Naive thymus-derived CD4-positive, alpha-beta T cell (primary cell): ENCODE measurements around the gene DOCK2. TPM values are rescaled to one million over a fixed set of nuclear protein-coding genes. Genes with fewer than 3 reads are reported as not detected.
A peak's percentile ranks its signal among the peaks of the same experiment; 100 is the strongest.

ENCODE experiments used
- ATAC-seq: fragments of 150-1000 bp; cut with Tn5 transposase; 2 replicates; pipeline ENCODE4 v1.10.0; 2021; ENCODE audit warnings: mild to moderate bottlenecking, moderate library complexity
- CTCF ChIA-PET: fragments of 350-600 bp; sonication (Branson Sonifier 250); formaldehyde crosslinking; loops from one replicate; lab custom pipeline; 2021; ENCODE audit warnings: antibody characterized with exemption; lab: Charles Lee
- POLR2A ChIA-PET: fragments of 350-600 bp; sonication (Branson Sonifier 250); formaldehyde crosslinking; loops from one replicate; lab custom pipeline; 2021; ENCODE audit warnings: antibody characterized with exemption, inconsistent platforms; lab: Charles Lee
- DNase-seq, 9 donors: peaks; one replicate each; pipeline versions ENCODE4 v3.0.0 to v3.0.0-alpha.2; 2020 to 2022; ENCODE audit warnings: mixed read lengths in 1 of 9
- H3K27ac ChIP-seq: one replicate; pipeline ENCODE4 v1.7.0; 2013; ENCODE audit warnings: mild to moderate bottlenecking, low read depth, low read length, moderate library complexity
- H3K27me3 ChIP-seq, 2 donors: one replicate each; pipeline ENCODE4 v1.7.0; 2013; ENCODE audit warnings: low read length in 2 of 2, mild to moderate bottlenecking in 2 of 2, moderate library complexity in 2 of 2; ENCODE audit not compliant: control insufficient read depth in 2 of 2, insufficient read depth in 2 of 2
- H3K36me3 ChIP-seq, 3 experiments: 1 replicate in 2 of 3; 2 replicates in 1 of 3; pipeline ENCODE4 v1.7.0; 2013; ENCODE audit warnings: low read length in 3 of 3, mild to moderate bottlenecking in 3 of 3, moderate library complexity in 1 of 3; ENCODE audit not compliant: insufficient read depth in 3 of 3, control insufficient read depth in 2 of 3
- H3K4me1 ChIP-seq, 2 donors: one replicate each; pipeline ENCODE4 v1.7.0; 2013; ENCODE audit warnings: low read length in 2 of 2, mild to moderate bottlenecking in 2 of 2, moderate library complexity in 1 of 2; ENCODE audit not compliant: control insufficient read depth in 2 of 2, insufficient read depth in 2 of 2
- H3K4me3 ChIP-seq: 2 replicates; pipeline ENCODE4 v1.7.0; 2013; ENCODE audit warnings: mild to moderate bottlenecking, low read length
- H3K9me3 ChIP-seq, 3 experiments: 1 replicate in 2 of 3; 2 replicates in 1 of 3; pipeline ENCODE4 v1.7.0; 2013; ENCODE audit warnings: low read length in 3 of 3; ENCODE audit not compliant: control insufficient read depth in 2 of 3
- H3K27ac Mint-ChIP-seq, 9 donors: one replicate each; pipeline ENCODE4 v1.8.0; 2020 to 2022; ENCODE audit warnings: mixed read lengths in 9 of 9, mild to moderate bottlenecking in 8 of 9, moderate library complexity in 5 of 9, inconsistent platforms in 2 of 9
- H3K27me3 Mint-ChIP-seq, 5 donors: one replicate each; pipeline ENCODE4 v1.8.0; 2021 to 2022; ENCODE audit warnings: mixed read lengths in 5 of 5, mild to moderate bottlenecking in 1 of 5
- H3K36me3 Mint-ChIP-seq, 5 donors: one replicate each; pipeline ENCODE4 v1.8.0; 2020 to 2022; ENCODE audit warnings: mixed read lengths in 5 of 5, mild to moderate bottlenecking in 3 of 5, inconsistent platforms in 1 of 5
- H3K4me1 Mint-ChIP-seq, 7 donors: one replicate each; pipeline ENCODE4 v1.8.0; 2020 to 2022; ENCODE audit warnings: mixed read lengths in 7 of 7, mild to moderate bottlenecking in 3 of 7, inconsistent platforms in 1 of 7
- H3K4me3 Mint-ChIP-seq, 10 donors: one replicate each; pipeline ENCODE4 v1.8.0; 2020 to 2022; ENCODE audit warnings: mild to moderate bottlenecking in 10 of 10, mixed read lengths in 10 of 10, moderate library complexity in 6 of 10, inconsistent platforms in 2 of 10
- H3K9me3 Mint-ChIP-seq, 11 donors: one replicate each; pipeline ENCODE4 v1.8.0; 2020 to 2022; ENCODE audit warnings: mixed read lengths in 11 of 11, mild to moderate bottlenecking in 4 of 11, inconsistent platforms in 1 of 11, moderate library complexity in 1 of 11
- intact Hi-C, 2 donors: fragments of 100-400 bp; cut with micrococcal nuclease; formaldehyde crosslinking; loops; one replicate each; pipeline ENCODE4 v1.15.1; 2023
- polyA plus RNA-seq, 2 donors: library from polyadenylated mRNA; unstranded; fragments of 300-500 nt; fragmentation: Illumina TruSeq; gene quantifications; one replicate each; pipeline ENCODE4 v1.2.3, GENCODE V29; 2021
- total RNA-seq, 6 experiments: library from RNA in 5 of 6; stranded (reverse) in 5 of 6; gene quantifications; 1 replicate in 5 of 6; 2 replicates in 1 of 6; pipeline ENCODE4 v1.2.3 and lab custom pipeline; 2021 to 2026

DOCK2 gene
- total and polyA plus RNA-seq, 7 experiments from 2014 or later, result 63.7 to 345 (median 202) TPM

- peaks cover 0 to 10% (median 0%) of the 10 kb centered on the region in 5 donors for H3K27me3 Mint-ChIP-seq
- no peak overlapping the region for H3K4me3 Mint-ChIP-seq
- DNase-seq (no peak), ATAC-seq (no peak)
- ChIA-PET CTCF (no interaction called here), POLR2A (no interaction called here)
- peaks cover 7 to 23% (median 16%) of the 10 kb centered on the region in 5 donors for H3K36me3 Mint-ChIP-seq
- Histone ChIP-seq H3K27ac (no peak overlapping the region), H3K36me3 (peaks cover 0 to 4% (median 4%) of the 10 kb centered on the region in 3 experiments), H3K9me3 (peaks cover 0 to 4% (median 0%) of the 10 kb centered on the region in 3 experiments), H3K4me3 (no peak overlapping the region), H3K4me1 (peaks cover 10 to 17% of the 10 kb centered on the region in 2 donors), H3K27me3 (no peaks in the 10 kb centered on the region)
- peaks cover 0 to 17% (median 2%) of the 10 kb centered on the region in 11 donors for H3K9me3 Mint-ChIP-seq
- intact Hi-C loops, result loop anchor here in 1 of 2 donors (5.0 kb wide), 1 partner anchor 1147 kb away; the partner anchor contains the start of gene RARS1
- H3K27ac Mint-ChIP-seq, result no peak overlapping the region
- peaks cover 16 to 31% (median 27%) of the 10 kb centered on the region in 7 donors for H3K4me1 Mint-ChIP-seq
Measured at GRCh38 chr5:169634606-169635005, 2.5 kb upstream of the DOCK2 start.

DNA sequence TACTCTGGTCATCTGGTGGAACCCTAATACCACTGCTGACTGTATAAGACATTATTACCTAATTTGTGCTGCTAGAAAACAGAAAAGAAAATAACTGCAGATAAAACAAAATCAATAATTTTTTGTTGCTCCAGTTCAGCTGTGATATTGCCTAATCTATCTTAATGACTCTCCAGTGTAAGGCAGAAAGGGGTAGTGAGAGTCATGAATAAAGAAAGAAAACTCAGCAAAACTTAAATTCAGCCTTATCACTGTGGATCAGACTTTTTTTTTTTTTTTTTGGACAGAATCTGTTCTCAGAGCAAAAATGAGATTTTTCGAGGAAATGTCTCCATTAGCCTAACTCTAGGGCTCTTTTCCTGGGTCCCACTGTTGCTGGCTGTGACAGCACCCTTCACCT lies 1.1 kb upstream of the DOCK2 start:
- H3K36me3 ChIP-seq, result peaks cover 0 to 7% (median 4%) of the 10 kb centered on the region in 3 experiments
- no peak overlapping the region for H3K4me3 ChIP-seq
- peaks cover 0 to 5% (median 0%) of the 10 kb centered on the region in 3 experiments for H3K9me3 ChIP-seq
- intact Hi-C loops, result loop anchor here in 1 of 2 donors (2.0 to 5.0 kb wide), 2 partner anchors 1149 to 1751 kb away; partner anchors contain the start of genes NPM1 and RARS1
- CTCF ChIA-PET, result interaction anchor here (0.6 kb wide), 1 partner anchor 626 kb away, joined by 3 read pairs; no protein-coding TSS in a partner anchor
- Mint-ChIP-seq H3K36me3 (peaks cover 7 to 33% (median 27%) of the 10 kb centered on the region in 5 donors), H3K27me3 (peaks cover 0 to 10% (median 0%) of the 10 kb centered on the region in 5 donors), H3K4me3 (peak overlapping the region; percentile 91 to 95 (median 94)), H3K9me3 (peaks cover 0 to 17% (median 2%) of the 10 kb centered on the region in 11 donors), H3K4me1 (peaks cover 26 to 44% (median 36%) of the 10 kb centered on the region in 7 donors), H3K27ac (peak overlapping the region in 6 of 9 donors; percentile 49 to 95 (median 90))
- H3K27me3 ChIP-seq, result no peaks in the 10 kb centered on the region
- ATAC-seq (no peak), DNase-seq (no peak)
- no peak overlapping the region for H3K27ac ChIP-seq
- POLR2A ChIA-PET, result interaction anchor here (0.7 to 2.5 kb wide), 2 partner anchors 15 to 74 kb away, joined by 3 to 32 read pairs; no protein-coding TSS in a partner anchor
- peaks cover 10 to 27% of the 10 kb centered on the region in 2 donors for H3K4me1 ChIP-seq

DNA sequence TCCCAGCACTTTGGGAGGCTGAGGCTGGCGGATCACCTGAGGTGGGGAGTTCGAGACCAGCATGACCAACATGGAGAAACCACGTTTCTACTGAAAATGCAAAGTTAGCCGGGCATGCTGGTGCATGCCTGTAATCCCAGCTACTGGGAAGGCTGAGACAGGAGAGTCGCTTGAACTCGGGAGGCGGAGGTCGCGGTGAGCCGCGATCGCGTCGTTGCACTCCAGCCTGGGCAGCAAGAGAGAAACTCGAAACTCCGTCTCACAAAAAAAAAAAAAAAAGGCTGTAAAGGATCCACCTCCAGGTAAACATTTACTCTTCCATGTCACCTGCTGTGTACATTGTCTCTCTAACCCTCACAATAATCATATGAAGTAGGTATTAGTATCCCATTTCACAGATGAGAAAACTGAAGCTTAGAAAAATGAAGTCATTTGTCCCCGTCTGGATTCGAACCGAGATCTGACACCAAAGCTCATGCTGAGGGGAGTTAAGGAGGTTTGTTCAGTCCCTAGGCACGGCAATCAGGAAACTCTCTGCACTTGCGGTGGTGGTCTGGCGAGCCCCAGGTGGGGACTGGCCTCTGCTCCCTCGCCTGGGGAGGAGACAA lies 494 bp upstream of the DOCK2 start:
- H3K9me3 Mint-ChIP-seq, result peaks cover 0 to 17% (median 2%) of the 10 kb centered on the region in 11 donors
- peaks cover 0 to 5% (median 0%) of the 10 kb centered on the region in 3 experiments for H3K9me3 ChIP-seq
- ATAC-seq (no peak), DNase-seq (no peak)
- H3K27ac Mint-ChIP-seq, result peak overlapping the region; percentile 88 to 98 (median 93)
- CTCF ChIA-PET, result no interaction called here
- peak overlapping the region; percentile 97 for H3K4me3 ChIP-seq
- no peaks in the 10 kb centered on the region for H3K27me3 ChIP-seq
- H3K4me1 Mint-ChIP-seq, result peaks cover 33 to 51% (median 43%) of the 10 kb centered on the region in 7 donors
- peaks cover 0 to 7% (median 4%) of the 10 kb centered on the region in 3 experiments for H3K36me3 ChIP-seq
- peak overlapping the region; percentile 91 to 95 (median 94) for H3K4me3 Mint-ChIP-seq
- intact Hi-C loops, result loop anchor here (1.0 to 5.0 kb wide), 7 partner anchors 13 to 1750 kb away; partner anchors contain the start of genes SPDL1 (in 2 of the 2), NPM1 (in 1 of the 2), PANK3 (in 1 of the 2) and RARS1 (in 1 of the 2)
- peaks cover 15 to 34% of the 10 kb centered on the region in 2 donors for H3K4me1 ChIP-seq
- H3K36me3 Mint-ChIP-seq, result peaks cover 7 to 37% (median 33%) of the 10 kb centered on the region in 5 donors
- POLR2A ChIA-PET, result interaction anchor here (2.5 kb wide), 1 partner anchor 14 kb away, joined by 32 read pairs; no protein-coding TSS in a partner anchor
- peak overlapping the region; percentile 75 for H3K27ac ChIP-seq
- H3K27me3 Mint-ChIP-seq, result peaks cover 0 to 10% (median 0%) of the 10 kb centered on the region in 5 donors

- H3K36me3 Mint-ChIP-seq, result peaks cover 7 to 45% (median 33%) of the 10 kb centered on the region in 5 donors
- H3K36me3 ChIP-seq, result peaks cover 0 to 7% (median 4%) of the 10 kb centered on the region in 3 experiments
- H3K9me3 Mint-ChIP-seq, result peaks cover 0 to 17% (median 2%) of the 10 kb centered on the region in 11 donors
- H3K27ac Mint-ChIP-seq, result peak overlapping the region; percentile 79 to 96 (median 94)
- H3K9me3 ChIP-seq, result peaks cover 0 to 5% (median 0%) of the 10 kb centered on the region in 3 experiments
- no peaks in the 10 kb centered on the region for H3K27me3 ChIP-seq
- peaks cover 43 to 61% (median 53%) of the 10 kb centered on the region in 7 donors for H3K4me1 Mint-ChIP-seq
- intact Hi-C loops, result loop anchor here (1.0 to 5.0 kb wide), 7 partner anchors 12 to 1749 kb away; partner anchors contain the start of genes PANK3 (in 2 of the 2), SPDL1 (in 2 of the 2), NPM1 (in 1 of the 2) and RARS1 (in 1 of the 2)
- DNase-seq (peak; percentile 42 to 79 (median 77)), ATAC-seq (peak; percentile 79)
- ChIA-PET POLR2A (interaction anchor here (0.7 to 2.7 kb wide), 8 partner anchors 10 to 1751 kb away, joined by 3 to 32 read pairs (median 4); partner anchors contain the start of genes PANK3 and SPDL1), CTCF (interaction anchor here (0.8 kb wide), 1 partner anchor 19 kb away, joined by 3 read pairs; no protein-coding TSS in a partner anchor)
- peaks cover 22 to 38% of the 10 kb centered on the region in 2 donors for H3K4me1 ChIP-seq
- peak overlapping the region; percentile 97 for H3K4me3 ChIP-seq
- H3K27me3 Mint-ChIP-seq, result peaks cover 0 to 2% (median 0%) of the 10 kb centered on the region in 5 donors
- peak overlapping the region; percentile 91 to 95 (median 93) for H3K4me3 Mint-ChIP-seq
- H3K27ac ChIP-seq, result peak overlapping the region; percentile 75
Measured at GRCh38 chr5:169637549-169638121, 560 bp downstream of the DOCK2 start.

- no peak for DNase-seq
- Histone ChIP-seq H3K4me1 (peaks cover 25 to 38% of the 10 kb centered on the region in 2 donors), H3K27ac (no peak overlapping the region), H3K4me3 (no peak overlapping the region), H3K36me3 (peaks cover 0 to 11% (median 4%) of the 10 kb centered on the region in 3 experiments), H3K27me3 (no peaks in the 10 kb centered on the region), H3K9me3 (peaks cover 0 to 5% (median 0%) of the 10 kb centered on the region in 3 experiments)
- ChIA-PET CTCF (no interaction called here), POLR2A (interaction anchor here (1.0 kb wide), 1 partner anchor 46 kb away, joined by 4 read pairs; no protein-coding TSS in a partner anchor)
- H3K27ac Mint-ChIP-seq, result peak overlapping the region in 1 of 9 donors; percentile 66
- peak overlapping the region in 6 of 10 donors; percentile 2 to 63 (median 24) for H3K4me3 Mint-ChIP-seq
- intact Hi-C loops, result no loop called here
- ATAC-seq, result no peak
- H3K4me1 Mint-ChIP-seq, result peaks cover 70 to 89% (median 85%) of the 10 kb centered on the region in 7 donors
- H3K27me3 Mint-ChIP-seq, result no peaks in the 10 kb centered on the region
- peaks cover 11 to 67% (median 50%) of the 10 kb centered on the region in 5 donors for H3K36me3 Mint-ChIP-seq
- H3K9me3 Mint-ChIP-seq, result peaks cover 0 to 12% (median 0%) of the 10 kb centered on the region in 11 donors
Measured at GRCh38 chr5:169641253-169641652, 4.2 kb downstream of the DOCK2 start.
